Measurements from ENCODE around the gene ETS1. TPM values are rescaled to one million over a fixed set of nuclear protein-coding genes. Genes with fewer than 3 reads are reported as not detected.

The ETS1 gene
- total RNA-seq, 2 donors from 2014 or later = 19.3 to 37.6 TPM

GRCh38 chr11:128522055-128522942 is 65.1 kb downstream of the ETS1 start:
- peak; percentile 94 for DNase-seq
- intact Hi-C loops (cut with DNase I) = no loop called here
- Histone ChIP-seq H3K27me3 (no peaks in the 10 kb centered on the region), H3K36me3 (no peaks in the 10 kb centered on the region), H3K4me3 (peak overlapping the region; percentile 60), H3K27ac (peak overlapping the region; percentile 91), H3K9me3 (no peaks in the 10 kb centered on the region), H3K4me1 (no peaks in the 10 kb centered on the region), H3K9ac (ENCODE audit: low read depth in 2 of 2, low read length in 2 of 2) (peak overlapping the region; percentile 86 to 90)
- no peak for TF ChIP-seq CTCF (IDR thresholded peaks at IDR 0.05)

GRCh38 chr11:128521682-128522054 is 65.7 kb downstream of the ETS1 start:
- H3K4me3 ChIP-seq = peak overlapping the region; percentile 60
- H3K27me3 ChIP-seq = no peaks in the 10 kb centered on the region
- H3K36me3 ChIP-seq = no peaks in the 10 kb centered on the region
- no peak for DNase-seq
- TF ChIP-seq CTCF (IDR thresholded peaks at IDR 0.05) = no peak
- intact Hi-C loops (cut with DNase I) = no loop called here
- H3K9me3 ChIP-seq = no peaks in the 10 kb centered on the region
- H3K27ac ChIP-seq = peak overlapping the region; percentile 91
- H3K4me1 ChIP-seq = no peaks in the 10 kb centered on the region
- peak overlapping the region; percentile 86 to 90 for H3K9ac ChIP-seq (ENCODE audit: low read depth in 2 of 2, low read length in 2 of 2)

GRCh38 chr11:128520888-128521681 is 66.3 kb downstream of the ETS1 start:
- H3K9me3 ChIP-seq = no peaks in the 10 kb centered on the region
- peaks cover 3% of the 10 kb centered on the region for H3K4me1 ChIP-seq
- peak overlapping the region; percentile 86 to 90 for H3K9ac ChIP-seq (ENCODE audit: low read depth in 2 of 2, low read length in 2 of 2)
- H3K36me3 ChIP-seq = no peaks in the 10 kb centered on the region
- no peak for TF ChIP-seq CTCF (IDR thresholded peaks at IDR 0.05)
- intact Hi-C loops (cut with DNase I) = no loop called here
- H3K4me3 ChIP-seq = peak overlapping the region; percentile 60
- H3K27me3 ChIP-seq = no peaks in the 10 kb centered on the region
- DNase-seq = no peak
- H3K27ac ChIP-seq = peak overlapping the region; percentile 91

GRCh38 chr11:128520206-128520887 is 67.0 kb downstream of the ETS1 start:
- peak overlapping the region; percentile 91 for H3K27ac ChIP-seq
- peaks cover 8% of the 10 kb centered on the region for H3K4me1 ChIP-seq
- no peaks in the 10 kb centered on the region for H3K9me3 ChIP-seq
- H3K4me3 ChIP-seq = peak overlapping the region; percentile 60
- no peak for DNase-seq
- no peaks in the 10 kb centered on the region for H3K27me3 ChIP-seq
- intact Hi-C loops (cut with DNase I) = no loop called here
- no peaks in the 10 kb centered on the region for H3K36me3 ChIP-seq
- H3K9ac ChIP-seq (ENCODE audit: low read depth in 2 of 2, low read length in 2 of 2) = peak overlapping the region; percentile 68 to 86
- TF ChIP-seq CTCF (IDR thresholded peaks at IDR 0.05) = no peak

- H3K4me1 ChIP-seq = peaks cover 8% of the 10 kb centered on the region
- DNase-seq = no peak
- intact Hi-C loops (cut with DNase I) = no loop called here
- no peaks in the 10 kb centered on the region for H3K36me3 ChIP-seq
- no peak for TF ChIP-seq CTCF (IDR thresholded peaks at IDR 0.05)
- H3K9ac ChIP-seq (ENCODE audit: low read depth in 2 of 2, low read length in 2 of 2) = peak overlapping the region in 1 of 2 donors; percentile 71
- no peaks in the 10 kb centered on the region for H3K9me3 ChIP-seq
- H3K4me3 ChIP-seq = peak overlapping the region; percentile 60
- no peaks in the 10 kb centered on the region for H3K27me3 ChIP-seq
- H3K27ac ChIP-seq = peak overlapping the region; percentile 60
Measured at GRCh38 chr11:128519338-128519737, 68.0 kb downstream of the ETS1 start.

Measured in colonic mucosa (tissue), 4 donors.